Measurements from ENCODE around the gene HOXD8. TPM values are rescaled to one million over a fixed set of nuclear protein-coding genes. Genes with fewer than 3 reads are reported as not detected.

Gene HOXD8
- total and polyA plus RNA-seq, 2 of the 8 experiments (the other 6 are each of a cell fraction or from before 2014, with no cell fraction given) = not detected

- Histone ChIP-seq H2BK120ac (replicated peaks; ENCODE audit: low read depth, low read length) (no peak overlapping the region), H2AFZ (ENCODE audit: low read length) (no peak overlapping the region), H3K79me1 (ENCODE audit: low read depth, low read length) (no peaks in the 10 kb centered on the region), H3K23me2 (ENCODE audit: low read depth, low read length) (peaks cover 6% of the 10 kb centered on the region; the same call in 1 of the 2 replicates), H3K23ac (ENCODE audit: insufficient read length) (no peak overlapping the region), H3K9ac (replicated peaks in 1 of 4; ENCODE audit: extremely low read depth in 1 of 4, low read depth in 3 of 4, low read length in 3 of 4) (no peak overlapping the region), H3K36me3 (ENCODE audit: control insufficient read depth in 2 of 4, insufficient read depth in 4 of 4, low read length in 3 of 4) (no peaks in the 10 kb centered on the region), H3K4me2 (ENCODE audit: insufficient read depth in 1 of 2, low read depth in 2 of 2, low read length in 2 of 2) (no peak overlapping the region), H2BK12ac (ENCODE audit: low read depth, low read length) (no peak overlapping the region), H3K14ac (ENCODE audit: insufficient read length) (no peak overlapping the region), H4K20me1 (replicated peaks in 1 of 2; ENCODE audit: control insufficient read depth in 1 of 2, insufficient read depth in 2 of 2, low read length in 2 of 2) (peaks cover 7 to 11% of the 10 kb centered on the region in 2 experiments), H4K91ac (replicated peaks; ENCODE audit: insufficient read length, low read length) (no peak overlapping the region), H3K4ac (replicated peaks; ENCODE audit: insufficient read length, low read depth, low read length) (no peak overlapping the region), H3K4me1 (replicated peaks in 1 of 4; ENCODE audit: control insufficient read depth in 3 of 4, insufficient read depth in 4 of 4, low read length in 3 of 4) (peaks cover 0 to 3% (median 1%) of the 10 kb centered on the region in 4 experiments; a peak in 5 of 7 replicates), H3K18ac (ENCODE audit: extremely low read depth, low read length) (no peak overlapping the region), H3K56ac (replicated peaks; ENCODE audit: insufficient read length, low read depth, low read length) (no peak overlapping the region), H3K79me2 (ENCODE audit: control insufficient read depth in 1 of 2, insufficient read depth in 2 of 2, low read length in 2 of 2) (no peaks in the 10 kb centered on the region), H4K5ac (ENCODE audit: insufficient read length, low read depth, low read length) (no peak overlapping the region), H2AK5ac (ENCODE audit: low read depth, low read length) (no peak overlapping the region), H3K9me3 (ENCODE audit: insufficient read depth in 2 of 2, low read depth in 1 of 2, low read length in 1 of 2) (no peaks in the 10 kb centered on the region), H2BK15ac (ENCODE audit: low read length) (no peak overlapping the region), H2BK20ac (ENCODE audit: low read length) (no peak overlapping the region), H3K27ac (ENCODE audit: low read depth, low read length) (no peak overlapping the region), H2BK5ac (ENCODE audit: low read depth, low read length) (no peak overlapping the region), H3K27me3 (replicated peaks in 1 of 4; ENCODE audit: control insufficient read depth in 3 of 4, extremely low read depth in 1 of 4, insufficient read depth in 3 of 4, low read length in 3 of 4) (peaks cover 85 to 99% (median 98%) of the 10 kb centered on the region in 4 experiments), H3K4me3 (ENCODE audit: extremely low read depth in 1 of 4, insufficient read depth in 2 of 4, low read depth in 3 of 4, low read length in 4 of 4) (no peak overlapping the region), H4K8ac (ENCODE audit: extremely low read depth, insufficient read depth, low read length) (no peak overlapping the region)
- ChIA-PET POLR2A (ENCODE audit: partially characterized antibody) (interaction anchor here (0.7 kb wide), 1 partner anchor 8 kb away, joined by 3 read pairs; no protein-coding TSS in a partner anchor), CTCF (ENCODE audit: partially characterized antibody) (interaction anchor here (1.0 to 1.9 kb wide), 5 partner anchors 37 to 273 kb away, joined by 3 to 9 read pairs (median 4); no protein-coding TSS in a partner anchor)
- 81% methylated on average over 3 of the region's 3 CpGs; no CpG with 5 or more reads in 1 of the 2 experiments for WGBS, 2 experiments (ENCODE audit: extremely low coverage in 1 of 2, insufficient coverage in 1 of 2, insufficient read length in 1 of 2, insufficient replicate concordance in 2 of 2, low coverage in 1 of 2, low lambda C conversion rate in 2 of 2, missing lambda C conversion rate in 1 of 2)
- FAIRE-seq = no peak
- DNase-seq (ENCODE audit: low read depth in 1 of 2, low spot score in 2 of 2) = no peak
- TF ChIP-seq SAP30 (IDR thresholded peaks at IDR 0.05; ENCODE audit: insufficient read depth, insufficient replicate concordance, low read length) = no peak
- no peak for TF ChIP-seq CEBPB (IDR thresholded peaks at IDR 0.05; ENCODE audit: low read depth, low read length)
- TF ChIP-seq NANOG (IDR thresholded peaks at IDR 0.05; ENCODE audit: insufficient read depth, low read depth, low read length, poor library complexity, severe bottlenecking) = no peak
- no peak for TF ChIP-seq POU5F1 (IDR thresholded peaks at IDR 0.05; ENCODE audit: low read depth, low read length)
- TF ChIP-seq TBP (IDR thresholded peaks at IDR 0.05; ENCODE audit: low read depth, low read length) = no peak
- no peak for TF ChIP-seq EP300 (IDR thresholded peaks at IDR 0.05; ENCODE audit: borderline replicate concordance in 1 of 2, low read depth in 2 of 2, low read length in 2 of 2)
These were observed 52.0 kb downstream of the HOXD8 start for GRCh38 chr2:176181551-176181950.
